ENCODE measurements around the gene PRKCH. TPM values are rescaled to one million over a fixed set of nuclear protein-coding genes. Genes with fewer than 3 reads are reported as not detected.

The PRKCH gene
- total and polyA plus RNA-seq, 2 experiments from 2014 or later = 7.1 to 11.2 TPM

- Histone ChIP-seq H3K9me2 (replicated peaks; ENCODE audit: insufficient read depth) (no peaks in the 10 kb centered on the region), H3K4me2 (no peak overlapping the region), H3K27ac (peak overlapping the region; percentile 61), H3K79me2 (no peaks in the 10 kb centered on the region), H2AFZ (peak overlapping the region; percentile 27), H3K27me3 (no peaks in the 10 kb centered on the region), H4K20me1 (ENCODE audit: insufficient read depth, poor library complexity, severe bottlenecking) (no peaks in the 10 kb centered on the region), H3K36me3 (replicated peaks; ENCODE audit: insufficient read depth, low read depth) (no peaks in the 10 kb centered on the region), H3K4me1 (ENCODE audit: insufficient read depth) (no peaks in the 10 kb centered on the region), H3K4me3 (no peak overlapping the region), H3K9me3 (ENCODE audit: low read depth) (no peaks in the 10 kb centered on the region)
- WGBS (ENCODE audit: low lambda C conversion rate, missing lambda C conversion rate) = 77% methylated on average over 14 of the region's 14 CpGs
- TF ChIP-seq EZH2 (IDR thresholded peaks at IDR 0.05; ENCODE audit: borderline replicate concordance) (no peak), CTCF (IDR thresholded peaks at IDR 0.05; ENCODE audit: poor library complexity) (no peak), EZH2phosphoT487 (IDR thresholded peaks at IDR 0.05; ENCODE audit: low read depth, severe bottlenecking, unreplicated experiment) (no peak)
- DNase-seq (ENCODE audit: low spot score) = peak; percentile 62
Observed at GRCh38 chr14:61547186-61548069, 226.0 kb downstream of the PRKCH start.

- TF ChIP-seq EZH2phosphoT487 (IDR thresholded peaks at IDR 0.05; ENCODE audit: low read depth, severe bottlenecking, unreplicated experiment) = no peak
- no peak for TF ChIP-seq CTCF (IDR thresholded peaks at IDR 0.05; ENCODE audit: poor library complexity)
- no peak for TF ChIP-seq EZH2 (IDR thresholded peaks at IDR 0.05; ENCODE audit: borderline replicate concordance)
Observed at GRCh38 chr14:61549425-61549824, 228.0 kb downstream of the PRKCH start.

GRCh38 chr14:61551384-61551783, 230.0 kb downstream of the PRKCH start:
- H3K4me2 ChIP-seq = no peak overlapping the region
- 94% methylated on average over 3 of the region's 3 CpGs for WGBS (ENCODE audit: low lambda C conversion rate, missing lambda C conversion rate)
- no peaks in the 10 kb centered on the region for H3K79me2 ChIP-seq
- H3K27me3 ChIP-seq = no peaks in the 10 kb centered on the region
- H3K4me1 ChIP-seq (ENCODE audit: insufficient read depth) = peaks cover 5% of the 10 kb centered on the region
- TF ChIP-seq EZH2phosphoT487 (IDR thresholded peaks at IDR 0.05; ENCODE audit: low read depth, severe bottlenecking, unreplicated experiment) = no peak
- TF ChIP-seq CTCF (IDR thresholded peaks at IDR 0.05; ENCODE audit: poor library complexity) = no peak
- TF ChIP-seq EZH2 (IDR thresholded peaks at IDR 0.05; ENCODE audit: borderline replicate concordance) = no peak
- H2AFZ ChIP-seq = no peak overlapping the region
- H3K9me2 ChIP-seq (replicated peaks; ENCODE audit: insufficient read depth) = no peaks in the 10 kb centered on the region
- H3K36me3 ChIP-seq (replicated peaks; ENCODE audit: insufficient read depth, low read depth) = no peaks in the 10 kb centered on the region
- no peaks in the 10 kb centered on the region for H4K20me1 ChIP-seq (ENCODE audit: insufficient read depth, poor library complexity, severe bottlenecking)
- DNase-seq (ENCODE audit: low spot score) = no peak
- H3K27ac ChIP-seq = no peak overlapping the region
- H3K4me3 ChIP-seq = no peak overlapping the region
- H3K9me3 ChIP-seq (ENCODE audit: low read depth) = no peaks in the 10 kb centered on the region

More at GRCh38 chr14:61549425-61549824, 228.0 kb downstream of the PRKCH start:
- no peaks in the 10 kb centered on the region for H3K36me3 ChIP-seq (replicated peaks; ENCODE audit: insufficient read depth, low read depth)
- H3K4me1 ChIP-seq (ENCODE audit: insufficient read depth) = peaks cover 5% of the 10 kb centered on the region
- no peak overlapping the region for H2AFZ ChIP-seq
- no peak overlapping the region for H3K27ac ChIP-seq
- no peaks in the 10 kb centered on the region for H3K9me3 ChIP-seq (ENCODE audit: low read depth)
- H4K20me1 ChIP-seq (ENCODE audit: insufficient read depth, poor library complexity, severe bottlenecking) = no peaks in the 10 kb centered on the region
- H3K9me2 ChIP-seq (replicated peaks; ENCODE audit: insufficient read depth) = no peaks in the 10 kb centered on the region
- no peaks in the 10 kb centered on the region for H3K27me3 ChIP-seq
- no peak overlapping the region for H3K4me3 ChIP-seq
- DNase-seq (ENCODE audit: low spot score) = no peak
- H3K4me2 ChIP-seq = no peak overlapping the region
- WGBS (ENCODE audit: low lambda C conversion rate, missing lambda C conversion rate) = 90% methylated on average over 2 of the region's 2 CpGs
- H3K79me2 ChIP-seq = no peaks in the 10 kb centered on the region

Measured in hepatocyte (in vitro differentiated cells).